ENCODE measurements around the gene KDM4B.

Gene KDM4B

DNA sequence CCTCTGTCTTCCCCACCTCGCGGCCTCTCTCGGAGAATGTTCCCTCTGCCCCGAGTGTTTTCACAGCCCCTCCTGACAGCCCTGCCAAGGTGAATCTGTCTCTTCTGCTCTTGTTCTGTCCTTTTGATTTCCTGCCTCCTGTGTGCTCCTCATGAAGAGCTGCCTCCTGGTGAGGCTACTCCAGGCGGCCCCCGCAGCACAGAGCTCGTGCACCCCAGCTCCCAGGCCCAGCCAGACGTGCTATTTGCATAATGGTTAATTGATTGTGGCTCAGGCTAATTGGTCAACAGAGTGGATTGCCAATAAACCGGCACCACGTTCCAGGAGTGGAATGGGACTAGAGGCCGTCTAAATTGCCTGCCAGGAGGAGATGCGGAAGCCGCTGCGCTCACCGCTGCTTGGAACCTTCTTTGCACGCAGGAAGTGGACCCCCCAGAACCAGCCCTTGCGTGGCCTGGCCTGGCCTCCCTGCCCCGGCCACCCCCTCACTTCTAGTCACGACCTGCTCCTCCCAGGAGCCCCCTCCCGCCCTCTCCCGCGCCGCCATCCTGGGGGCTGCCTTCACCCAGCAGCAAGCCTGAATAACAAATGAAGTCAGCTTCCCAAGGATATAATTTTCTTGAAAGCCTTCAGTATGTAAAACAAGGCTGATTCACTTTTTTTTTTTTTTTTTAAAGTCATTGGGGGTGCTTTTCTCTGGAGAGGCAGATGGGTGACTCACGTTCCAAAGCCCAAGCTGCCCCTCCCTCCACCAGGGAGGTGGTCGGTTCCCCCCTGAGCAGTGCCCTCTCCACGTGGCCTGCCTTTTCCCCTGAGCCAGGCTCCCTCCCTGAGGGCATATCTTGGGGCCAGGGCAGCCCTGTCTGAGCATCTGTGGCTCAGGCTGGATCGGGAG lies 144.0 kb downstream of the KDM4B start:
- Histone ChIP-seq H3K4me3 (replicated peaks; ENCODE audit: insufficient read depth, low read length) (no peak overlapping the region), H3K27me3 (ENCODE audit: insufficient read depth, poor library complexity, severe bottlenecking) (no peaks in the 10 kb centered on the region), H3K27ac (replicated peaks) (no peak overlapping the region)
- DNase-seq (ENCODE audit: low read depth in 1 of 2, low spot score in 1 of 2), result no peak
- no peak for TF ChIP-seq GABPA (IDR thresholded peaks at IDR 0.05; ENCODE audit: low read depth)
- TF ChIP-seq, protein P1, sequence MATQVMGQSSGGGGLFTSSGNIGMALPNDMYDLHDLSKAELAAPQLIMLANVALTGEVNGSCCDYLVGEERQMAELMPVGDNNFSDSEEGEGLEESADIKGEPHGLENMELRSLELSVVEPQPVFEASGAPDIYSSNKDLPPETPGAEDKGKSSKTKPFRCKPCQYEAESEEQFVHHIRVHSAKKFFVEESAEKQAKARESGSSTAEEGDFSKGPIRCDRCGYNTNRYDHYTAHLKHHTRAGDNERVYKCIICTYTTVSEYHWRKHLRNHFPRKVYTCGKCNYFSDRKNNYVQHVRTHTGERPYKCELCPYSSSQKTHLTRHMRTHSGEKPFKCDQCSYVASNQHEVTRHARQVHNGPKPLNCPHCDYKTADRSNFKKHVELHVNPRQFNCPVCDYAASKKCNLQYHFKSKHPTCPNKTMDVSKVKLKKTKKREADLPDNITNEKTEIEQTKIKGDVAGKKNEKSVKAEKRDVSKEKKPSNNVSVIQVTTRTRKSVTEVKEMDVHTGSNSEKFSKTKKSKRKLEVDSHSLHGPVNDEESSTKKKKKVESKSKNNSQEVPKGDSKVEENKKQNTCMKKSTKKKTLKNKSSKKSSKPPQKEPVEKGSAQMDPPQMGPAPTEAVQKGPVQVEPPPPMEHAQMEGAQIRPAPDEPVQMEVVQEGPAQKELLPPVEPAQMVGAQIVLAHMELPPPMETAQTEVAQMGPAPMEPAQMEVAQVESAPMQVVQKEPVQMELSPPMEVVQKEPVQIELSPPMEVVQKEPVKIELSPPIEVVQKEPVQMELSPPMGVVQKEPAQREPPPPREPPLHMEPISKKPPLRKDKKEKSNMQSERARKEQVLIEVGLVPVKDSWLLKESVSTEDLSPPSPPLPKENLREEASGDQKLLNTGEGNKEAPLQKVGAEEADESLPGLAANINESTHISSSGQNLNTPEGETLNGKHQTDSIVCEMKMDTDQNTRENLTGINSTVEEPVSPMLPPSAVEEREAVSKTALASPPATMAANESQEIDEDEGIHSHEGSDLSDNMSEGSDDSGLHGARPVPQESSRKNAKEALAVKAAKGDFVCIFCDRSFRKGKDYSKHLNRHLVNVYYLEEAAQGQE (IDR thresholded peaks at IDR 0.05; ENCODE audit: insufficient replicate concordance, low read depth), result no peak
- no peak for TF ChIP-seq SPI1 (IDR thresholded peaks at IDR 0.05; ENCODE audit: borderline replicate concordance, low read depth)
- no peak for TF ChIP-seq POLR2AphosphoS5 (IDR thresholded peaks at IDR 0.05; ENCODE audit: low read depth)
- TF ChIP-seq, protein P2, sequence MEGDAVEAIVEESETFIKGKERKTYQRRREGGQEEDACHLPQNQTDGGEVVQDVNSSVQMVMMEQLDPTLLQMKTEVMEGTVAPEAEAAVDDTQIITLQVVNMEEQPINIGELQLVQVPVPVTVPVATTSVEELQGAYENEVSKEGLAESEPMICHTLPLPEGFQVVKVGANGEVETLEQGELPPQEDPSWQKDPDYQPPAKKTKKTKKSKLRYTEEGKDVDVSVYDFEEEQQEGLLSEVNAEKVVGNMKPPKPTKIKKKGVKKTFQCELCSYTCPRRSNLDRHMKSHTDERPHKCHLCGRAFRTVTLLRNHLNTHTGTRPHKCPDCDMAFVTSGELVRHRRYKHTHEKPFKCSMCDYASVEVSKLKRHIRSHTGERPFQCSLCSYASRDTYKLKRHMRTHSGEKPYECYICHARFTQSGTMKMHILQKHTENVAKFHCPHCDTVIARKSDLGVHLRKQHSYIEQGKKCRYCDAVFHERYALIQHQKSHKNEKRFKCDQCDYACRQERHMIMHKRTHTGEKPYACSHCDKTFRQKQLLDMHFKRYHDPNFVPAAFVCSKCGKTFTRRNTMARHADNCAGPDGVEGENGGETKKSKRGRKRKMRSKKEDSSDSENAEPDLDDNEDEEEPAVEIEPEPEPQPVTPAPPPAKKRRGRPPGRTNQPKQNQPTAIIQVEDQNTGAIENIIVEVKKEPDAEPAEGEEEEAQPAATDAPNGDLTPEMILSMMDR (IDR thresholded peaks at IDR 0.05; ENCODE audit: insufficient read depth, low read length), result no peak

DNA sequence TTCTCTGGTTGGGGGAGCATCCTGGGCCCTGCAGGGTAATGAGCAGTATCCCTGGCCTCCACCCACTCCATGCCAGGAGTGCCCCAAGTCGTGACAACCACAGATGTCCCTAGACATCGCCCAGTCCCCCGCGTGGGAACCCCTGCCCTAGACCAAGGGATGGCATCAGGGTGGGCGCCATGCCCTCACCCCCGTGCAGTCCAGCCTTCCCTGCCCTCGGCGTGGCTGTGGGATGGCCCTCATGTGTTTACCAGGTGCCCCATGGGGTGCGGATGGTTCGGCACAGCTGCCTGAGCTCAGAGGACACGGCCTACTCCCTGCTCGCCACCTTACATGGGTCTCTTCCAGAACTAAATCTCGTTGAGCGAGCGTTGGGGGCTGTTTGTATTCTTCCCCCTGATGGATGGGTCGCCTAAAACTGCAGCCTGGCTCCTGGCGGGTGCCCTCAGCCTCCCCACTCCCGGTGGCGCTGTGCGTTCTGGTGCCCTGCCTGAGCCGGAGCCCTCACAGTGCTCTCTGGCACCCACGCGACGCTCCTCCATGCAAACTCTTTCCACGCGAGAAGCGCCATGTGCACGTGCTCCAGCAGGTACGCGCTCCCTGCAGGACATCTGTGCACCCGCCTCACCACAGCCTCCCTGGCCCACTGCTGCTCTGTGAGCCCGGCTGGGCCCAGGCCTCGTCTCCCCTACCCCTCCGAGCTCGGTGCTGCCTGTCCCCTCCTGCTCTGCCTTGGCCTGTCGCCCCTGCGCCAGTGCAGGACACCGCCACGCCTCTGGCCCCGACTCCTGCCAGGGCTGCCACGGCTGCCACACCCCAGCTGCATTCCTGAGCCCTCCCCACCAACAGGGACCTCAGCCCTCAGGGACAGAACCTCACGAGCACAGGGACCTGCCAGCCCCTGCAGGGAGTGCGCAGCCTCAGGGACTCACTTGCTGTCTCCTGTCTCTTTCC lies 145.0 kb downstream of the KDM4B start:
- Histone ChIP-seq H3K27me3 (ENCODE audit: insufficient read depth, poor library complexity, severe bottlenecking) (no peaks in the 10 kb centered on the region), H3K4me3 (replicated peaks; ENCODE audit: insufficient read depth, low read length) (no peak overlapping the region), H3K27ac (replicated peaks) (no peak overlapping the region)
- DNase-seq (ENCODE audit: low read depth in 1 of 2, low spot score in 1 of 2), result no peak
- TF ChIP-seq POLR2AphosphoS5 (IDR thresholded peaks at IDR 0.05; ENCODE audit: low read depth) (no peak), SPI1 (IDR thresholded peaks at IDR 0.05; ENCODE audit: borderline replicate concordance, low read depth) (no peak)
- TF ChIP-seq, protein P1 (IDR thresholded peaks at IDR 0.05; ENCODE audit: insufficient replicate concordance, low read depth), result no peak

DNA sequence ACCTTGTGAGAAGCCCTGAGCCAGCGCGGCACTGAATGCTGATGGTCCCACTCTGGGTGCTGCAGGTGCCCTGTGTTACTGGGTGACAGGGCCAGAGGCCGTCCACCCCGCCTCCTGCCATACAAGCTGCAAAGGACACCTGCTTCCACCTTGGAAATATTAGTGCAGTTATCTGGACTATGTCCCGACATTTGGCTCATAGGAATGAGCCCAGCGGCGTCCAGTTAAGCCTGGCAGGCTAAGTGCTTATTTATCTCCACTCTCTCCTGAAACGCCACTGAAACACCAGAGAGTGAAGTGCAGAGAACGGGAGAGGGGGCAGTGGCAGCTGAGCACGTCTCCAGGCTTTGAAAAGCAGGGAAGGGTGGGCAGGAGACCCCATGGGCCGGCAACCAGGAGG lies 145.8 kb downstream of the KDM4B start:
- no peak overlapping the region for H3K27ac ChIP-seq (replicated peaks)

More for the DNA sequence above, 145.8 kb downstream of the KDM4B start:
- Histone ChIP-seq H3K4me3 (replicated peaks; ENCODE audit: insufficient read depth, low read length) (no peak overlapping the region), H3K27me3 (ENCODE audit: insufficient read depth, poor library complexity, severe bottlenecking) (no peaks in the 10 kb centered on the region)
- no peak for TF ChIP-seq POLR2AphosphoS5 (IDR thresholded peaks at IDR 0.05; ENCODE audit: low read depth)
- TF ChIP-seq, protein P1 (IDR thresholded peaks at IDR 0.05; ENCODE audit: insufficient replicate concordance, low read depth), result no peak
- TF ChIP-seq, protein P2 (IDR thresholded peaks at IDR 0.05; ENCODE audit: insufficient read depth, low read length), result no peak
- TF ChIP-seq GABPA (IDR thresholded peaks at IDR 0.05; ENCODE audit: low read depth), result no peak
- no peak for TF ChIP-seq SPI1 (IDR thresholded peaks at IDR 0.05; ENCODE audit: borderline replicate concordance, low read depth)
- DNase-seq (ENCODE audit: low read depth in 1 of 2, low spot score in 1 of 2), result no peak
